Activated CD8-positive, alpha-beta memory T cell treated with anti-CD3 and anti-CD28 coated beads, Interleukin-2, amount 50 U/mL, for 1 hour (primary cell): Measurements from ENCODE around the gene PCGF5.
A peak's percentile ranks its signal among the peaks of the same experiment; 100 is the strongest.
"Not testable (repeated sequence)": the region's sequence is repeated elsewhere in the genome, so short reads cannot be mapped to it uniquely, and the experiment has no call there.

Experiments used
- DNase-seq: peaks from one replicate; pipeline ENCODE4 v3.0.0-alpha.2; 2020; ENCODE audit errors: extremely low read depth

PCGF5 gene

DNA sequence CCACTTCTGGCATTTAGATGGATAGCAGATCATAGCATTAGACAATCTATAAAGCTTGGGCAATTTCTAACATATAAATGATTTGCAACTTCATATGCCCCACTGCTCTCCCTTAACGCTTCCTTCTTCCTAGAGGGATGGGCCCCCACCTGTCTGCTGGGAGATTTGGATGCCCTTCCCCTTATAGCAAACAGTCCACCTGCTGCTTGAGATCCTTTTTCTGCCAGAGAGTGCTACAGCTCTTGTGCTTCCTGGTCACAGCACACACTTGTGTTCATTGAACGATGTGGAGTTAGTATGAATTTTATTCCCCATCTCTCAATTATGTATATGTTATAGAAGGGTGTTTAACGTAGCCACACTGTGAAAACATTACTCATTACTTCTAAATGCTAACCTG, 10.4 kb upstream of the PCGF5 start:
- no peak for DNase-seq

- no peak for DNase-seq
Observed at GRCh38 chr10:91210435-91210834, 10.0 kb upstream of the PCGF5 start.

DNA sequence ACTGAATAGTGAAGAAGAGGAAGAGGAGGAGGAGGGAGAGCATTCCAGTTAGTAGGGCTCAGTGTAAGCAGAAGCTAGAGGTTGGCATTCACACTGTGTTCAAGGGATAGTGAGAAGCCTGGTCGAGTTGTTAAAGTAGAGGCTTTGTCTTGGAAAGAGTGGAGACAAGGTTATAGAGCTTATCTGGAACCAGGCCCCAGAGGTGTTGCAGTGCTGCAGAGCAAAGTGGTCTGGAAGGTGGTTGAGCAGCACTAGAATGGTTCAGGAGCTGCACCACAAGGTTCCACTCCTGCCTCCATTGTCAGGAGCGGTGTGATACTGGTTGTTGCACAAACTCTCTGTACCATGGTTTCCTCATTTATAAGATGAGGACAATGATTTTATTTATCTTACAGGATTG, 8.8 kb upstream of the PCGF5 start:
- DNase-seq = no peak

DNA sequence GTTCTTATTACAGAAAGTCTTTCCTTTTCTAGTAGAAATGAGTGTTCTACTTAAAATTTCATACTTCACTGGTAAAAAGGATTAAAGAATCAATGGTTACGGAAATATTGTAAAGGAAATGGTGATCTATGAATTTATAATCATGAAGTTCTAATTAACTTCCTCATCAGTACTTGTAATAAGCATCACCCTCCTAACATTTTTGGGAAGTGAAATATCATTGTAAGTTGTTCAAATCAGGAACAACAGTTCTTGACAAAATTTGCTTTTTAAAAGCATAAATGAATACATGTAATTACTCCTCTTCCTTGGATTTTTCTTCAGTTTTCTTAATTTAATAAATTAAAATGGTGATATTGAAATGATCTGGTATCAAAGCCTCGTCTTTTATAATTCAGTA, 5.6 kb upstream of the PCGF5 start:
- DNase-seq = no peak

DNA sequence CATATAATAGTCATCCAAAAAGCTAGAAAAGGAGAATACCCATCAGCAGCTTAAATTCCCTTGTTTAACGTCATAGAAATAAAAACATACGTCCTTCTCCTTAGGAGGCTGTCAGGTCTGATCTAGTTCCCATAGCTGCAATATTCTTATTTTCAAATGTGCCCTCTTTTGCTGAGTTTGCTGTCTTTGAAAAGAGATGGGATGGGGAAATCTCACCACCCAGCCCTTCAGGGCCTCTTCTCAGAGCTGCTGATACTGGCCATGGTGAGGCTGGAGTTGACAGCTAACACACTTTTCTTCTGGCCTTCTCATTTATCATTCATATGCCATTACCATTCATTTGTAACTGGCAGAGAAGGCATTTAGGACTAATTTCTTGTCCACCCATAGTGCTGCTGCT, 5.1 kb upstream of the PCGF5 start:
- DNase-seq = no peak

DNA sequence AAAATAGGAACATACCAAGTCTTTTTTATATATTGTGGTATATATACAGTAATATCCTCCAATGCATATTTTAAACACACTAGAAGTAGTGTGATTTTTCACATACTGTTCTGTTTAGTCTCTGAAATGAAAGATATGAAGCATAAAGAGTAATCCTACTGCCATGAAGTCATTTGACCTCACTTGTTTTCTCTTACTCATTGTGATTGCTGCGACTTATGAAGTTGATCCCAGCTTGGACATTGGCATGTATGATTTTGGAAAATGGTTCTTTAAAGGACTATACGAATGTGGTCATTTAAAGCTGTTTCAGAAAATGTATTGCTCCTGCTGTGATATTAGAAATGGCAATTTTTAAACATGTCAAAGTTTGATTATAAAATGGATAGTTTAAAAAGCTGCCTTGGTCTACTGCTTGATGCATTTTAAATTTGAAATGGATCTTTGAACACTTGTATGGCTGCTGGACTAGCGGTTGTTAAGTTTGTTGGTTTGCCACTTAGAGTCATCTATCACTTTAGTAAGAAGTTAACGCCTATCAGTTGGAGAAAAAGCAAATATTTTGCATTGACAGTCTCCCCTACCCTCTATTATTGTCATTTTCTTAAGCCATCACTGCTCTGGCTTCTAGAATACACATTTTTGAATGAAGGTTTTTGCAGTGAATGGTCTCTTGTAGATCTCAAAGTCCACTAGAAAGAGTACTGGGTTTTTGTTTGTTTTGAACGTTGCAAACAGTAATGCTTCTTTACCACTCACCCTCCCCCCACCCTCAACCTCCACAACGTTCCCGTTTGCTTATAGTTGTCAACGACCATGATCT, 881 bp upstream of the PCGF5 start:
- DNase-seq = no peak

GRCh38 chr10:91220954-91221675, 652 bp downstream of the PCGF5 start:
- no peak for DNase-seq

DNA sequence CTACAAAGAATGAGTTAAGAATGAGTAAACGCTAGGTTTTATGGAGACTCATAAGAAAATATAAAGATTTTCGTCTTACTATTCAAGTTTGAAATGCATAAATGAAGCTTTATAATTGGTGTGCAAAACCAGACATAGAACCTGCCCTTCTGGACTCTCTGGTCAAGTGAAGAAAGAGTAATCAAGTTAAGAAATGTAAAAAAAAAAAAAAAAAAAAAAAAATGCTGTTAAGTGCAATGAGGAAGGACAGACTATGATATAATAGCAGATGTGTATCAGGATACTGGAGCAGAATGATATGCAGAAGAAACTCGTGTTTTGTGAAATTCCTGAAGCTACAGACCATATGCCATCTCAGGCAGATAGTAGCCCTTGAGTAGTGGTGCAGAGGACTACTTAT, 5.6 kb downstream of the PCGF5 start:
- no peak for DNase-seq

- no peak for DNase-seq
Observed at GRCh38 chr10:91227576-91227975, 7.1 kb downstream of the PCGF5 start.

- no peak for DNase-seq
Observed at GRCh38 chr10:91229683-91230082, 9.2 kb downstream of the PCGF5 start.

- no peak for DNase-seq
Observed at GRCh38 chr10:91238191-91238590, 17.7 kb downstream of the PCGF5 start.

GRCh38 chr10:91239789-91240188, 19.3 kb downstream of the PCGF5 start:
- no peak for DNase-seq

GRCh38 chr10:91242940-91243339, 22.5 kb downstream of the PCGF5 start:
- DNase-seq = no peak

DNA sequence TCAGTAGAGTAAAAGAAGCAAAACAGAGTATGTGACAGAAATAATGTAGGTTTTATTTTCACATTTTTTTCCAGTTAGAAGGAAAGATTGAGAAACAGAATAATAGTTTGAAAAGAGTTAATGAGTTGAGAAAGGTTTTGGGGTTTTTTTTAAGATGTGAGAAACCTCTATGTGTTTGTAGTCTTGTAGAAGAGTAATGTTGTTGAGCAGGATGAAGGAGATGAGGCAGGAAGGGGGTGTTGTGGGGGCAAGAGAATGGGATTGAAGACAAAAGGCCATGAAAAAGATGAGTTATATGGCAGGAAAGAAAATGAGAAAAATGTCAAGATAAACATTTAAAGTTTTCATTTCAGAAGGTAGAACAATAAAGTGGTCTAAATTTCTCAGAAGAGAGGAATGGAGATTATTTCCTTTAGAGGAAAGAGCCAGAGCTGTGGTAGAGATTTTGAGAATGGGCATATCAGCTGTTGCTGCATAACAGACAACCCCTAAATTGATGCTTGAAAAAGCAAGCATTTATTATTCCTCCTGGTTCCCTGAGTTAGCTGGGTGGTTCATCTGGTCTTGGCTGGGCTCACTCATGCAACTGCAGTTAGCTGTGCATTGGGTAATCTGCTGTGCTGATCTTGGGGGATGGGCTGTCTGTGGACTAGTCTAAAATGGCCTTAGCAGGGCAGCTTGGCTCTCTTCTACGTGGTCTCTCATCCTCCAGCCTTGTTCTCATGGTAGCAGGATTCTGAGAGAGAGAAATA, 27.1 kb downstream of the PCGF5 start:
- DNase-seq = no peak

DNA sequence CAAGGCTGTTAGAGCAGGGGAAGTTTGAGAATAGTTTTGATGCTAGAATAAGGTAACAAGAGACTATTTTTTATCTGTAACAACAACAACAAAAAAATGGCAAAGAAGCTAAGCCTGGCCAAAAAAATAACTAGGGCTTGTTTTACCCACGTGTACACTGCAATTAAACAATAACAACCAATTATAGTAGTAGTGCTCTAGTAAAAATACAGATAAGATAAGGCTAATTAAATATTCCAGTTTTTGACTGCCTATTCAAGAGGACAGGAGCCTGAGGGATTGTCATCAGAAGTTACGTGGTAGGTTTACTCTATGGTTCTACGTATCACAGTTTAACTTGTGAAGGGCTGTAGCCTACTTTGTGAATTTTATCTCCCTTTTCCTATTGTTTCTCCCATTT, 29.2 kb downstream of the PCGF5 start:
- DNase-seq = no peak

- no peak for DNase-seq
Observed at GRCh38 chr10:91250341-91250740, 29.9 kb downstream of the PCGF5 start.

- peak; percentile 11 for DNase-seq
Observed at GRCh38 chr10:91251430-91252056, 31.1 kb downstream of the PCGF5 start.

DNA sequence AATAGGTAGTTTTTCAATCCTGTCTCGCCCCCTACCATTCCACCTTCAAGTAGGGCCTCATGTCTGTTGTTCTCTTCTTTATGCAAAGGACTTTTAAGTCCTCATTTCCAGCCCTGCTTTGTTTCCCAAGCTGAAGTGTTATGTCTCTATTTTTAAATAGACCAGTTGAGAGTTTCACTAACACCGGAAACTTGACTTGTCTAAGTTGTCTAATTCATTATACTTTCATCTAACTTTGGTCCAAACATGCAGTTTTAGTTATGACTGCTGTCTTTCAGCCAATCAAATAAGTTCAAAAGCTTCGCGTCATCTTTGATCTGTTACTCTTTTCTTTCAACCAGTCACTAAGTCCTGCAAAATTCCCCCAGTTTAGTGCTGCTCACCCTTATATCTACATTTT, 32.8 kb downstream of the PCGF5 start:
- no peak for DNase-seq

GRCh38 chr10:91257310-91257709, 36.8 kb downstream of the PCGF5 start:
- DNase-seq = no peak

DNA sequence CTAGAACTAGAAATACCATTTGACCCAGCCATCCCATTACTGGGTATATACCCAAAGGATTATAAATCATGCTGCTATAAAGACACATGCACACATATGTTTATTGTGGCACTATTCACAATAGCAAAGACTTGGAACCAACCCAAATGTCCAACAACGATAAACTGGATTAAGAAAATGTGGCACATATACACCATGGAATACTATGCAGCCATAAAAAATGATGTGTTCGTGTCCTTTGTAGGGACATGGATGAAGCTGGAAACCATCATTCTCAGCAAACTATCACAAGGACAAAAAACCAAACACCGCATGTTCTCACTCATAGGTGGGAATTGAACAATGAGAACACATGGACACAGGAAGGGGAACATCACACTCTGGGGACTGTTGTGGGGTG, 40.0 kb downstream of the PCGF5 start:
- not testable (repeated sequence) for DNase-seq

DNA sequence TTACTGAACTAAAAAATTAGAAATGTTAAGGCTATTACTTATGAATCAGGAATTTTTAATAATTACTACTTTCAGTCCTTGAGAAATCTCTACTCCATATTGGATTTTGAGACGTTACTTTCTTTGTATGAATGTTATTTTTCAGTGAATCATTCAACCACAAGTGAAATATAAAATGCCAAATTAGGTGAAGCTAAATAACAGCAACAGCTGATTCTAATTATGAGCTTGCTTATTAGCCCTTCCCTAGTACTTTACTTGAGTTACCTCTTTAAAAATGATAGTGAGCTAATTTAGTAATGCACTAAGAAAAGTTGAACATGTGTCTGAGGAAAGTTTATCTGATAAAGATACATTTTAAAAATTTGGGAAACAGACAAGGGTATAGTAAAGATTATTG, 51.4 kb downstream of the PCGF5 start:
- DNase-seq = no peak

GRCh38 chr10:91284486-91285090, 64.1 kb downstream of the PCGF5 start:
- DNase-seq = no peak
